Sigmoid colon (tissue), 7 donors: Measurements from ENCODE around the gene CELF1. TPM values are rescaled to one million over a fixed set of nuclear protein-coding genes. Genes with fewer than 3 reads are reported as not detected.

ENCODE experiments used
- DNase-seq: peaks from one replicate; pipeline ENCODE4 v3.0.0-alpha.2; 2019
- H3K27ac ChIP-seq, 4 donors: fragments of 200-600 bp; sonication (generic); one replicate each; pipeline ENCODE4 v1.5.1; 2016 to 2019; ENCODE audit warnings: mild to moderate bottlenecking in 1 of 4
- H3K27me3 ChIP-seq, 3 donors: fragments of 200-600 bp; sonication (generic); one replicate each; pipeline ENCODE4 v1.5.1; 2019; ENCODE audit warnings: mild to moderate bottlenecking in 1 of 3
- H3K36me3 ChIP-seq, 4 donors: fragments of 200-600 bp; sonication (generic); one replicate each; pipeline ENCODE4 v1.5.1; 2016 to 2019
- H3K4me1 ChIP-seq, 4 donors: fragments of 200-600 bp; sonication (generic); one replicate each; pipeline ENCODE4 v1.5.1; 2017 to 2019
- H3K4me3 ChIP-seq, 4 donors: fragments of 200-600 bp; sonication (generic); one replicate each; pipeline ENCODE4 v1.5.1; 2017 to 2019; ENCODE audit warnings: mild to moderate bottlenecking in 2 of 4, moderate library complexity in 1 of 4
- H3K9me3 ChIP-seq, 4 donors: fragments of 200-600 bp in 3 of 4; sonication (generic) in 3 of 4; one replicate each; pipeline versions ENCODE4 v1.5.1 to v1.6.1; 2013 to 2019
- EP300 ChIP-seq, 4 donors: sonication (generic); formaldehyde crosslinking; IDR thresholded peaks; one replicate each; pipeline ENCODE4 v1.6.1; 2017; ENCODE audit warnings: antibody characterized with exemption in 4 of 4
- POLR2A ChIP-seq, 2 donors: fragments of 450-650 bp; IDR thresholded peaks; one replicate each; pipeline ENCODE4 v1.6.1; 2016; ENCODE audit warnings: antibody characterized with exemption in 2 of 2, mild to moderate bottlenecking in 2 of 2, moderate library complexity in 2 of 2
- POLR2AphosphoS5 ChIP-seq, 4 donors: sonication (generic); formaldehyde crosslinking; IDR thresholded peaks; one replicate each; pipeline ENCODE4 v1.6.1; 2017; ENCODE audit warnings: antibody characterized with exemption in 4 of 4
- WGBS, 2 donors: extraction: QIAGEN DNeasy Blood & Tissue Kit; methylation state at CpG; one replicate each; pipeline ENCODE4 v1.1.7; 2013; 5-methylcytosine and 5-hydroxymethylcytosine counted together
- intact Hi-C: fragments of 100-400 bp; cut with DNase I; formaldehyde crosslinking; loops from one replicate; pipeline ENCODE4 v1.15.1; 2023
- polyA plus RNA-seq, 3 donors: library from polyadenylated mRNA; stranded (reverse); fragments of 200-250 nt; gene quantifications; one replicate each; pipeline ENCODE4 v1.2.3, GENCODE V29; 2013
- total RNA-seq, 4 donors: library from RNA; depleted of rRNA; stranded (reverse); fragments of >200 nt; gene quantifications; one replicate each; pipeline ENCODE4 v1.1.0, GENCODE V29; 2016
- TF ChIP-seq, protein P1 (sequence below), 4 experiments: fragments of 450-650 bp in 3 of 4; fragments of 200-600 bp in 1 of 4; IDR thresholded peaks; one replicate each; pipeline ENCODE4 v1.5.1; 2016 to 2019; ENCODE audit warnings: antibody characterized with exemption in 4 of 4, mild to moderate bottlenecking in 3 of 4, moderate library complexity in 2 of 4
- donor health status: healthy with polysubstance abuse.
- donor health status: Bipolar disorder and iron deficiency.
- donor health status: healthy.

Gene CELF1
- total and polyA plus RNA-seq, 7 donors = 9.0 to 188 (median 87.2) TPM

DNA sequence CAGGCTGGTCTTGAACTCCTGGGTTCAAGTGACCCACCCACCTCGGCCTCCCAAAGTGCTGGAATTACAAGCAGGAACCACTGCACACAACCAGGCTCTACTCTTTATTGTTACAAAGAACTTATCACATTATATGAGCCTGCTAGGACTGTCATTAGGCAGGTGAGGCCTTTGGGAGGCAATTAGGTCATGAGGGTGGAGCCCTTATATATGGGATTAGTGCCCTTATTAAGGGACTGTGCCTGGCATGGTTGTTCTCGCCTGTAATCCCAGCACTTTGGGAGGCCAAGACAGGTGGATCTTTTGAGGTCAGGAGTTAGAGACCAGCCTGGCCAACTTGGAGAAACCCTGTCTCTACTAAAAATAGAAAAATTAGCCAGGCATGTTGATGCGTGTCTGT, 116.2 kb downstream of the CELF1 start:
- H3K4me3 ChIP-seq = no peak overlapping the region
- no peak overlapping the region for H3K27ac ChIP-seq
- intact Hi-C loops = no loop called here
- no peak for DNase-seq
- no peaks in the 10 kb centered on the region for H3K36me3 ChIP-seq
- WGBS, 2 donors = 89 to 97% methylated on average over 3 of the region's 3 CpGs
- no peak for TF ChIP-seq POLR2AphosphoS5 (IDR thresholded peaks at IDR 0.05)
- TF ChIP-seq, protein P1, sequence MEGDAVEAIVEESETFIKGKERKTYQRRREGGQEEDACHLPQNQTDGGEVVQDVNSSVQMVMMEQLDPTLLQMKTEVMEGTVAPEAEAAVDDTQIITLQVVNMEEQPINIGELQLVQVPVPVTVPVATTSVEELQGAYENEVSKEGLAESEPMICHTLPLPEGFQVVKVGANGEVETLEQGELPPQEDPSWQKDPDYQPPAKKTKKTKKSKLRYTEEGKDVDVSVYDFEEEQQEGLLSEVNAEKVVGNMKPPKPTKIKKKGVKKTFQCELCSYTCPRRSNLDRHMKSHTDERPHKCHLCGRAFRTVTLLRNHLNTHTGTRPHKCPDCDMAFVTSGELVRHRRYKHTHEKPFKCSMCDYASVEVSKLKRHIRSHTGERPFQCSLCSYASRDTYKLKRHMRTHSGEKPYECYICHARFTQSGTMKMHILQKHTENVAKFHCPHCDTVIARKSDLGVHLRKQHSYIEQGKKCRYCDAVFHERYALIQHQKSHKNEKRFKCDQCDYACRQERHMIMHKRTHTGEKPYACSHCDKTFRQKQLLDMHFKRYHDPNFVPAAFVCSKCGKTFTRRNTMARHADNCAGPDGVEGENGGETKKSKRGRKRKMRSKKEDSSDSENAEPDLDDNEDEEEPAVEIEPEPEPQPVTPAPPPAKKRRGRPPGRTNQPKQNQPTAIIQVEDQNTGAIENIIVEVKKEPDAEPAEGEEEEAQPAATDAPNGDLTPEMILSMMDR (IDR thresholded peaks at IDR 0.05) = no peak
- TF ChIP-seq EP300 (IDR thresholded peaks at IDR 0.05) = no peak
- no peak for TF ChIP-seq POLR2A (IDR thresholded peaks at IDR 0.05)
- no peaks in the 10 kb centered on the region for H3K27me3 ChIP-seq
- H3K9me3 ChIP-seq = no peaks in the 10 kb centered on the region
- H3K4me1 ChIP-seq = peaks cover 0 to 16% (median 10%) of the 10 kb centered on the region in 4 donors

DNA sequence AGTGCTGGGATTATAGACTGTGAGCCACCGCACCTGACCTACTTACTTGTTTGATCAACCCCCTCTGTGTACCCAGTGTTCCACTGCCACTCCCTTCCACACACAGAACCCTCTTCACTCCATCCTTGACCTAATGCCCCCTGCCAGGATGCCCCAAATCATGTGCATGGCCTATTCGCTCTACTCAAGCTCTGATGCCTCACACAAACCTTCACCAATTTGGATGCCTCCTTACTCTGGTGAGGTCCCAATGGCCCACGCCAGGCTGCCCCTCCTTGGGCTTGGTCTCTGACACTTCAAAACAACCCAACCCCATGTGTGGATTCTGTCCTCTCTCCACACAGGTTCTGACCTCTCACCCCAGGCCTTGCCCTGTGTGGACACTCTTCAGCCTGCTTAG, 117.2 kb downstream of the CELF1 start:
- Histone ChIP-seq H3K27me3 (no peaks in the 10 kb centered on the region), H3K9me3 (no peaks in the 10 kb centered on the region), H3K27ac (no peak overlapping the region), H3K4me3 (no peak overlapping the region), H3K36me3 (no peaks in the 10 kb centered on the region), H3K4me1 (peaks cover 0 to 16% (median 10%) of the 10 kb centered on the region in 4 donors)
- DNase-seq = no peak
- 72 to 89% methylated on average over 3 of the region's 3 CpGs for WGBS, 2 donors
- intact Hi-C loops = no loop called here
- TF ChIP-seq, protein P1 (IDR thresholded peaks at IDR 0.05) = no peak
- TF ChIP-seq EP300 (IDR thresholded peaks at IDR 0.05) (no peak), POLR2AphosphoS5 (IDR thresholded peaks at IDR 0.05) (no peak)

GRCh38 chr11:47434011-47434786, 118.7 kb downstream of the CELF1 start:
- no peaks in the 10 kb centered on the region for H3K27me3 ChIP-seq
- H3K27ac ChIP-seq = peak overlapping the region; percentile 20 to 53 (median 36)
- no peaks in the 10 kb centered on the region for H3K9me3 ChIP-seq
- TF ChIP-seq, protein P1 (IDR thresholded peaks at IDR 0.05) = no peak
- TF ChIP-seq POLR2AphosphoS5 (IDR thresholded peaks at IDR 0.05) (peak in 1 of 4 donors; percentile 15), POLR2A (IDR thresholded peaks at IDR 0.05) (no peak), EP300 (IDR thresholded peaks at IDR 0.05) (no peak)
- WGBS, 2 donors = 86 to 93% methylated on average over 7 of the region's 7 CpGs
- H3K4me3 ChIP-seq = no peak overlapping the region
- peaks cover 0 to 16% (median 10%) of the 10 kb centered on the region in 4 donors for H3K4me1 ChIP-seq
- no peaks in the 10 kb centered on the region for H3K36me3 ChIP-seq
- DNase-seq = peak; percentile 67
- intact Hi-C loops = no loop called here

- no peaks in the 10 kb centered on the region for H3K27me3 ChIP-seq
- intact Hi-C loops = no loop called here
- no peaks in the 10 kb centered on the region for H3K36me3 ChIP-seq
- TF ChIP-seq POLR2A (IDR thresholded peaks at IDR 0.05) (no peak), POLR2AphosphoS5 (IDR thresholded peaks at IDR 0.05) (no peak), EP300 (IDR thresholded peaks at IDR 0.05) (no peak)
- TF ChIP-seq, protein P1 (IDR thresholded peaks at IDR 0.05) = no peak
- no peak for DNase-seq
- no peak overlapping the region for H3K4me3 ChIP-seq
- H3K9me3 ChIP-seq = no peaks in the 10 kb centered on the region
- WGBS, 2 donors = 20 to 55% methylated on average over 3 of the region's 3 CpGs
- H3K4me1 ChIP-seq = peaks cover 0 to 16% (median 9%) of the 10 kb centered on the region in 4 donors
- no peak overlapping the region for H3K27ac ChIP-seq
Measured at GRCh38 chr11:47433157-47433556, 119.8 kb downstream of the CELF1 start.
